HG03064 (cell line): Measurements from ENCODE around the gene CSMD2.

Experiments used
- ATAC-seq: cut with Tn5 transposase; IDR thresholded peaks from one replicate; pipeline ENCODE4 v1.9.1; 2021; ENCODE audit warnings: low read depth; ENCODE audit not compliant: unreplicated experiment

Gene CSMD2

GRCh38 chr1:33630686-33631085 lies 534.3 kb downstream of the CSMD2 start:
- ATAC-seq: no peak

GRCh38 chr1:33626801-33627200 lies 538.2 kb downstream of the CSMD2 start:
- no peak for ATAC-seq

- no peak for ATAC-seq
Measured at GRCh38 chr1:33624991-33625870, 539.8 kb downstream of the CSMD2 start.

- no peak for ATAC-seq
Measured at GRCh38 chr1:33624261-33624990, 540.6 kb downstream of the CSMD2 start.

- ATAC-seq: no peak
Measured at GRCh38 chr1:33623811-33624210, 541.2 kb downstream of the CSMD2 start.

GRCh38 chr1:33622757-33623156 lies 542.3 kb downstream of the CSMD2 start:
- ATAC-seq: no peak

GRCh38 chr1:33618636-33619035 lies 546.4 kb downstream of the CSMD2 start:
- ATAC-seq: no peak

- ATAC-seq: no peak
Measured at GRCh38 chr1:33617451-33617850, 547.6 kb downstream of the CSMD2 start.

- no peak for ATAC-seq
Measured at GRCh38 chr1:33616780-33617179, 548.2 kb downstream of the CSMD2 start.

- no peak for ATAC-seq
Measured at GRCh38 chr1:33615546-33615945, 549.5 kb downstream of the CSMD2 start.

- ATAC-seq: no peak
Measured at GRCh38 chr1:33610864-33611455, 554.1 kb downstream of the CSMD2 start.

- no peak for ATAC-seq
Measured at GRCh38 chr1:33610391-33610790, 554.6 kb downstream of the CSMD2 start.

GRCh38 chr1:33609739-33610138 lies 555.3 kb downstream of the CSMD2 start:
- no peak for ATAC-seq

- ATAC-seq: no peak
Measured at GRCh38 chr1:33608825-33609400, 556.1 kb downstream of the CSMD2 start.

GRCh38 chr1:33607444-33608005 lies 557.5 kb downstream of the CSMD2 start:
- no peak for ATAC-seq

GRCh38 chr1:33606272-33606671 lies 558.8 kb downstream of the CSMD2 start:
- no peak for ATAC-seq

GRCh38 chr1:33602271-33602670 lies 562.8 kb downstream of the CSMD2 start:
- no peak for ATAC-seq

GRCh38 chr1:33601751-33602150 lies 563.3 kb downstream of the CSMD2 start:
- no peak for ATAC-seq

GRCh38 chr1:33599516-33600115 lies 565.4 kb downstream of the CSMD2 start:
- no peak for ATAC-seq

GRCh38 chr1:33588726-33589125 lies 576.3 kb downstream of the CSMD2 start:
- no peak for ATAC-seq
